ENCODE results near the gene MAJIN. TPM values are rescaled to one million over a fixed set of nuclear protein-coding genes. Genes with fewer than 3 reads are reported as not detected.

Gene MAJIN
- total RNA-seq, 4 donors from 2014 or later = not detected

GRCh38 chr11:64926689-64927088 is 45.2 kb downstream of the MAJIN start:
- no peaks in the 10 kb centered on the region for H3K27me3 ChIP-seq
- H3K4me3 ChIP-seq = no peak overlapping the region
- H3K27ac ChIP-seq = no peak overlapping the region
- DNase-seq (no peak), ATAC-seq (no peak)
- in situ Hi-C loops (cut with MboI; ENCODE audit: low sequenced_read_pairs in 4 of 4) (loop anchor here in 1 of 4 donors (10.0 kb wide), 1 partner anchor 98 kb away; the partner anchor contains the start of gene SNX15), intact Hi-C loops (cut with DNase I; ENCODE audit: low total_unique reads) (no loop called here)
- no peaks in the 10 kb centered on the region for H3K9me3 ChIP-seq
- TF ChIP-seq CTCF (IDR thresholded peaks at IDR 0.05 in 4 of 5, conservative IDR thresholded peaks at IDR 0.05 in 1 of 5) = no peak
- TF ChIP-seq POLR2A (IDR thresholded peaks at IDR 0.05) = no peak
- peaks cover 0 to 53% of the 10 kb centered on the region in 2 donors for H3K36me3 ChIP-seq
- peaks cover 21 to 24% of the 10 kb centered on the region in 2 donors for H3K4me1 ChIP-seq

GRCh38 chr11:64925536-64926436 is 46.1 kb downstream of the MAJIN start:
- H3K4me3 ChIP-seq = peak overlapping the region; percentile 80 to 100 (median 86)
- ATAC-seq (no peak), DNase-seq (no peak)
- intact Hi-C loops (cut with DNase I; ENCODE audit: low total_unique reads) (loop anchor here (2.0 kb wide), 2 partner anchors 71 kb away; partner anchors contain the start of gene BATF2), in situ Hi-C loops (cut with MboI; ENCODE audit: low sequenced_read_pairs in 4 of 4) (loop anchor here in 1 of 4 donors (10.0 kb wide), 1 partner anchor 99 kb away; the partner anchor contains the start of gene SNX15)
- no peak for TF ChIP-seq POLR2A (IDR thresholded peaks at IDR 0.05)
- no peaks in the 10 kb centered on the region for H3K27me3 ChIP-seq
- peaks cover 21 to 24% of the 10 kb centered on the region in 2 donors for H3K4me1 ChIP-seq
- H3K36me3 ChIP-seq = peaks cover 0 to 44% of the 10 kb centered on the region in 2 donors
- H3K27ac ChIP-seq = peak overlapping the region in 3 of 4 donors; percentile 97 to 100 (median 99)
- H3K9me3 ChIP-seq = no peaks in the 10 kb centered on the region

GRCh38 chr11:64924910-64925284 is 47.0 kb downstream of the MAJIN start:
- DNase-seq = no peak
- no peak for ATAC-seq
- H3K36me3 ChIP-seq = peaks cover 0 to 35% of the 10 kb centered on the region in 2 donors
- H3K27me3 ChIP-seq = no peaks in the 10 kb centered on the region
- intact Hi-C loops (cut with DNase I; ENCODE audit: low total_unique reads) = loop anchor here (1.0 to 2.0 kb wide), 3 partner anchors 70 to 102 kb away; partner anchors contain the start of genes BATF2 and SNX15
- peak overlapping the region; percentile 97 to 100 (median 100) for H3K27ac ChIP-seq
- H3K4me1 ChIP-seq = peaks cover 21 to 24% of the 10 kb centered on the region in 2 donors
- no peak for TF ChIP-seq POLR2A (IDR thresholded peaks at IDR 0.05)
- TF ChIP-seq CTCF (IDR thresholded peaks at IDR 0.05 in 4 of 5, conservative IDR thresholded peaks at IDR 0.05 in 1 of 5) = no peak
- peak overlapping the region; percentile 80 to 100 (median 86) for H3K4me3 ChIP-seq
- in situ Hi-C loops (cut with MboI; ENCODE audit: low sequenced_read_pairs in 4 of 4) = loop anchor here in 1 of 4 donors (10.0 kb wide), 1 partner anchor 100 kb away; the partner anchor contains the start of gene SNX15
- H3K9me3 ChIP-seq = no peaks in the 10 kb centered on the region

- DNase-seq (peak; percentile 95), ATAC-seq (peak; percentile 97 to 98)
- Histone ChIP-seq H3K9me3 (no peaks in the 10 kb centered on the region), H3K36me3 (peaks cover 0 to 28% of the 10 kb centered on the region in 2 donors), H3K27me3 (no peaks in the 10 kb centered on the region), H3K4me1 (peaks cover 21 to 24% of the 10 kb centered on the region in 2 donors), H3K4me3 (peak within 1 kb of the TSS; percentile 80 to 100 (median 86)), H3K27ac (peak within 1 kb of the TSS; percentile 97 to 100 (median 100))
- intact Hi-C loops (cut with DNase I; ENCODE audit: low total_unique reads) (loop anchor here (1.0 to 2.0 kb wide), 3 partner anchors 69 to 103 kb away; partner anchors contain the start of genes BATF2 and SNX15), in situ Hi-C loops (cut with MboI; ENCODE audit: low sequenced_read_pairs in 4 of 4) (loop anchor here in 1 of 4 donors (10.0 kb wide), 1 partner anchor 101 kb away; the partner anchor contains the start of gene SNX15)
- TF ChIP-seq POLR2A (IDR thresholded peaks at IDR 0.05) (peak; percentile 87 to 94), CTCF (IDR thresholded peaks at IDR 0.05 in 4 of 5, conservative IDR thresholded peaks at IDR 0.05 in 1 of 5) (peak in 1 of 5 experiments; percentile 49)
These were observed 47.7 kb downstream of the MAJIN start, which contains the start of gene PPP2R5B for GRCh38 chr11:64923944-64924909. PPP2R5B (plus strand) TSS chr11:64924689; CDS start chr11:64925735, 1,046 bp downstream.
